COR-L47 (cell line): ENCODE results near the gene ABCC11.
A peak's percentile ranks its signal among the peaks of the same experiment; 100 is the strongest.

Experiments used
- DNase-seq: peaks from one replicate; lab custom pipeline; 2025; lab: John Stamatoyannopoulos, UW

The ABCC11 gene

GRCh38 chr16:48129926-48130325 is 117.4 kb downstream of the ABCC11 start:
- DNase-seq = no peak

DNA sequence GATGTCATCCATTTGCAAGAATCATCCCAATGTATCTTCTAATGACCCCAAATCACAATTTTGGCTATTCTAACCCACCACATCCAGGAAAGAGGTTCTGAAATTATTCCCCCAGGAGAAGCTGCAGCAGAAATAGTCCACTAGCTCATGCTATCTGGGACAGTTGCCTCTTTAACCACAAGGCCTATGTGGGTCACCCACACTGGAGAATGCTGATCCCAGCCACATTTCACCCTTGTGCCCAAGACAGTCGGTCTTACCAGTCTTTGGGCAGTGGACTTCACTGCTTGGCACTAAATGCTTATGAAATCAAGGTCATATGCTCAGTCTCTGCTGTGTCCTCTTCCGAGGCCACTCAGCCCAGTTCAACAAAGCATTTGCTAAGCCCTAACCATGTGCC is 118.6 kb downstream of the ABCC11 start:
- DNase-seq = no peak

DNA sequence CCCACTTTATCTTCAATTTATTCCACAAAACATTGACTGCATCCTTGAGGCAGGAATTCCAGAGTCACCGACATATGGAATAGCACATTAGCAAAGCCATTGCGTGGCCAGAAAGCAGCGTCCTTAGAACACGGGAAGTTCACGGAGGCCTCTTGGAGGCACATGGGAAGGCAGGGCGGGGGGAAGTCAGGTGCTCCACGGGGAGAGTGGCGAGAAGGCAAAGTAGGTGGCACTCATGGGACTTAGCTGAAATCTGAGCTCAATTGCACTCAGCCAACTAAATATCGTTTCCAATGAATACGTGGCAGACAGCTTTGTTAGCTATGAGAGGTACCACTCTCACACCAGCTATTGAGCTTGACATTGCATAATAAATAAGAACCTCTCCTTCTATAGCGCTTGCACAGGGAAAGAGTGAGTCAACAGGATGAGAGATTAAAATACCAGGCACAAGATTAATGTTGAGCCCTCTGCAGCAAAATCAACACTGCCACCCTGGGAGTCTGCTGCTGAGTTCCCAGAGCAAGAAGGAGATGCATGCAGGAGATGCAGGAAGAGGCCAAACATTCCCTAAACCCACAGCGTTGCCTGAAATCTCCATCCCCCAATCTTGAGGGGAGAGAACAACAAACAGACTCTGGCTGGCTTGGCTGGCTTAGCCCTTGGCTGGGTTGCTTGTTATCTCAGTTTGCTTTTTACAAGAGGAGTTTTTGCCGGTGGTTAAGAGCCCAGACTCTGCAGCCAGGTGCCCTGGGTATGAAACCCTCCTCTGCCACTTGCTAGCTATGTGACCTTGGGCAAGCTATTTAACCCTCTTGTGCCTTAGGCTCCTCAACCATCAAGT is 120.3 kb downstream of the ABCC11 start:
- DNase-seq = no peak

- no peak for DNase-seq
These were observed 121.5 kb downstream of the ABCC11 start for GRCh38 chr16:48125888-48126287.

DNA sequence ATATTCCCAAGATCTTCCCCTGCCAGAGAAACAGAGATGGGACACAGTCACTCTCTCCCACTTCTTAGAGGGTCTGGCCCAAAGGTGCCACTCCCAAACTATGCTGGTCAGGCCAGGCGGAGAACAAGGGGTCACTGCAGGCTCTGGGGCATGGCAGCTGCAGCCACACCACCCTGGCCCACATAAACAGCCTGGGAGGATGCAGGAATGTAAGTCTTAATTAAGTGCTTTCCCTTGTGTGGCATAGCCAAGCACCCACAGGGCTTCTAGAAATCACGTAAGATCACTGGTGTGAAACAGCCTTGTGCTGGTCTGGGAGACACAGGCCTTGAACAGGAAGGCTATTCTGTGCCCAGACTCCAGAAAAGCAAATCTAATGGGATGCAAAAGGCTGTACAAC is 123.1 kb downstream of the ABCC11 start:
- no peak for DNase-seq

DNA sequence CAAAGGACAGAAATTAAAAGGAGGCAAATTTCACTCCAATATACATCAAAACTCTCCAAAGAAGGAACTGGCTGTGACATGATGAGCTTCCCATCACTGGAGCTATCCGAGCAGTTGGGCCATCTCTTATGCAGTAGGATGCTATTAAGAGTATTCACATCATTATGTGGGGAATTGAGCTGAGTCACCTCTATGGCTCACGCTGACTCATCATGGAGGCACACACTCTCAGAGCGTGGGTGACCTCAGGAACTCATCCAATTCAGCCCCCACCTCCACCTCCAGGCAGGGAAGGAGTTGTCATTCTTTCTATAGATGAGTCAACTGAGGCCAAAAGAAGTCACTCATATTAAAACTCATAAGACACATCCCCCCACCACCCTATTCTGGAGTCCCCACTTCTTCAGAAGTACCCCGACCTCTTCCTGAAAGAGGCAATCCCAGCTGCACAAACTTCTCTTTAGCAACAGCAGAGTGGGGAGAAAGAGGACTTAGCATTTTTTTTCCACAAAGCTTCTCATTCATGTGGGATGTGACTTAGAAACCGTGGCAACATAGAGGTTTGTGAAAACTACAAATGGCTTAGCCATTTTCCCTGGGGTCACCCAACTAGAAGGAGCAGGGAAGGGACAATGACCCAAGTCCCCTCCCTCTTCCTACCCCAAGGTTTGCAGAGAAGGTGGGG is 124.1 kb downstream of the ABCC11 start:
- DNase-seq = no peak

DNA sequence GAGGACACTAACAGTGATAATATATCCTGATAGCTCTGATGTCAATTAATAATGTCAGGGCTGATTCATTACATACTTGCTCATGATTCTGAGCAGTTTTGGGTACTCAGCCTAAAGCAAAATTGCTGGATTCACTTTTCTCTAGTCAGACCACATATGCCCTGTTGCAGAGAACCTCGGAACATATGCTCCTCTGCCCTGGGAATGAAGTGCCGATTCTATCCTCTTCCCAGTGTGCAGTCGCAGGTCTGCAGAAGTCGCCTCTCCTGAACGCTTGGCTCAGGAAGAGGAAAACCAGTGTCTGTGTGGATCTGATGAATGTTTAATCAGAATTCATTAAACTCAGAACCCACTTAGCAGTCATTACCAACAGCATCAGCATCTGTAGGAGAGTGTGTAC is 126.1 kb downstream of the ABCC11 start:
- DNase-seq = no peak

DNA sequence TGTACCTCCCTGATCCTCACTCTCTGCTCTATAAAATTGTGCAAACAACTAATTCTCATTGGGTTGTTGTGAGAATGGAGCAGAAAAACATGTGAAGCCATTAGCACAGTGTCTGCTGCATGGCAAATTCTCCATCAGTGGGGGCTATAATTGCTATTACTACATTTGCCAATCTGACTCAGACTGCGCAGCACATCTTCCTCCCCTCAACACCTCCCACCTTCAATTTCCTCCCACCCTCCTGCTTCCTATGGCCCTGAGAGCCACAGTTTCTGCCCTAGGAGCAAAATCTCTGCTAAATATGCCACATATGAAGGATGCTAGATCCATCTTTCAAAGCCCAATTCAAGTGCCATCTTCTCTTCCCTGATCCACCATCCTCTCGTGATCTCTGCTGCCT is 128.5 kb downstream of the ABCC11 start:
- no peak for DNase-seq

- DNase-seq = peak; percentile 26
These were observed 129.9 kb downstream of the ABCC11 start for GRCh38 chr16:48117217-48118105.
